Jurkat, Clone E6-1 (cell line): ENCODE measurements around the gene WDR91. TPM values are rescaled to one million over a fixed set of nuclear protein-coding genes. Genes with fewer than 3 reads are reported as not detected.

Experiments used
- DNase-seq: peaks from one replicate; pipeline ENCODE4 v3.0.0-alpha.2; 2011; ENCODE audit warnings: low read depth, low spot score
- H3K4me3 ChIP-seq: 2 replicates; pipeline ENCODE4 v1.5.1; 2011; ENCODE audit warnings: mild to moderate bottlenecking, low read length, control low read depth, moderate library complexity
- polyA plus RNA-seq: library from polyadenylated mRNA; unstranded; fragments of >200 nt; gene quantifications from one replicate; pipeline ENCODE4 v1.2.1, GENCODE V29; 2012; ENCODE audit warnings: missing spikeins; ENCODE audit not compliant: insufficient read length, insufficient read depth

WDR91 gene
- 16.3 TPM for polyA plus RNA-seq

DNA sequence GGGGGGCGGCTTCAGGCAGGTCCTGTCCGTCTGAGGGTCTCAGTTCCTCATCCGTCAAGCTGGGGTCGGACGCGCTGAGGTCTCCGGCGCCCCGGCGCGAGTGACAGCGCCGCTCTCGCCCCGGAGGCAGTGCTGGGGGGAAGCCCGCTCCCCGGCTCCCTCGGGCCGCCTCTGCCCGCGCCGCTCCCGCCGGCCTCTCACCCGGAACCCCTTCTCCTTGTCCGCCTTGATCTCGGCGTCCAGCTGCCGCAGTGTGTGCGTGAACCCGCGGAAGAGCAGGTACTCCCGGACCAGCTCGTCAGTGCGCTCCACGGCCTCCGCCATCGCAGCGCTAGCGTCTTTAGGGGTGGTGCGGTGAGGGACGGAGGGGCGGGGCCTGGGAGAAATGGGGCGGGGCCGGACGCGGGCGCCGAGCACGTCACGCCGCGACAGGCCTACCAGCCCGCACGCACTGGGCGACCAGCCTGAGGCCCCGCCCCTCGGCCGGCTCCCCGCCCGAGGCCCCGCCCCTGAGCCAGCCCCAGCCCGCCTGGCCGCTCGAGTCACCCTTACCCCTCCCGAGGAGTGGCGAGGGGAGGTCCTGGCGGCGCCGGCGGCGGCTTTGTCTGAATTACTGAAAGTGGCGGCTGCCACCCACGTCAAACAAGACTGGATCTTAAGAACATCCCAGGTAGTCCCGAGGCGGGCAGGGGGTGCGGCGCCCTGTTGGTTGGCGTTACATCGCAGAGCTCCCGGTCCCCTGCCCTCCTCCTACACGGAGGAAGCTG is at the start of gene WDR91:
WDR91 (minus strand) TSS at position 348 of the 767 bp plus-strand sequence; CDS start at position 324, 24 bp downstream.
- peak within 1 kb of the TSS; percentile 79 for H3K4me3 ChIP-seq
- DNase-seq, result peak; percentile 79

DNA sequence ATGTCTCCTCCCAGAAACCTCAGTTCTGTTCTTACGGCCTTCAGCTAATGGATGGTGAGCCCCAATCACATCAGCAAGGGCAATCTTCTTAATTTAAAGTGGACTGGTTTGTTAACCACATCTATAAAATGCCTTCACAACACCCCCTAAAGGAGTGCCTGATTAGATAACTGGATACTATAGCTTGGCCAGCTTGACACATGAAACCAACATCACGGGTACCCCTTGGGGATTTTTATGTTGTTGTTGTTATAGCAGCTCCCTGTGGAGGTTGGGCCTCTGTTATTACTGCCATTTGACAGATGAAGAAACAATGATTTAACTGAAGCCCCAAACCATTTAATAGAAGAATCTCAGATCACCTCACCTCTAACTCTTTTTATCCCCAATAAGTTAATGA is 49.1 kb upstream of the WDR91 start:
- H3K4me3 ChIP-seq, result no peak overlapping the region
- no peak for DNase-seq

DNA sequence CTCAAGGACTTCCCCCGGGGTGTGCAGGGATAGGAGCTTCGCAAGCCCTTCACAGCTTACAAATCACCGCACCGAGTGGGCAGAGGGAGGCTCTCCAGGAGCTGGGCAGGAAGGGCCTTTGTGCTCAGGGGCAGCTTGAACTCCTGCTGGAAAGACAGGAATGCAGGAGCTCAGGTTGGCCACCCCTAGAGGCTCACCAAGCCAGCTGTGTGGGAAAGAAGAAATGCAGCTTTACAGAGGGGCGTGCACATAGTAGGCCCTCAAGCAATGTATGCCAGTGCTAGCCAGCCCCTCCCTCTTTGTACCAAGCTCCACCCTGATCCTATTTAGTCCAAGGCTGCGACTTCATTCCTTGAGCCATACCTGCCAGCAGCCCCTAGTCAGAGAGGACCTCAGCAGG is 48.4 kb upstream of the WDR91 start:
- H3K4me3 ChIP-seq, result no peak overlapping the region
- DNase-seq, result no peak

DNA sequence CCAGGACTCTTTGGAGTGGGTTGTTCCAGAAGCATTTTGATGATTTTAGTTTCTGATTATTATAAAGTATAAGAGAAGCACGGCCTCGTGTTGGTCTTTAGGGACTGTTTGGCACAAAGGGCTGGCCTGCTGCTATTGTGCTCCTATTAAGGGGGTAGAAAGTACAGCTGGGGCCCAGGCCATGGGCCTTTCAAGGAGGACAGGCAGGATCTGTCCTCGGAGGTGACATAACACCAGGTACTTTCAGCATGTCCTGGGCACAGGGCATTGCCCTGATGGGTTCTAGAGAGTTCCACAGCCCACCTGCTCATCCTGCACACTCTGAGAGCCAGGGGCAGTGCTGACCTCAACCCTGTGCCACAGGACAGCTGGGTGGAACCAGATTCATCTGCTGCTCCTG is 47.3 kb upstream of the WDR91 start:
- H3K4me3 ChIP-seq, result no peak overlapping the region
- DNase-seq, result no peak

DNA sequence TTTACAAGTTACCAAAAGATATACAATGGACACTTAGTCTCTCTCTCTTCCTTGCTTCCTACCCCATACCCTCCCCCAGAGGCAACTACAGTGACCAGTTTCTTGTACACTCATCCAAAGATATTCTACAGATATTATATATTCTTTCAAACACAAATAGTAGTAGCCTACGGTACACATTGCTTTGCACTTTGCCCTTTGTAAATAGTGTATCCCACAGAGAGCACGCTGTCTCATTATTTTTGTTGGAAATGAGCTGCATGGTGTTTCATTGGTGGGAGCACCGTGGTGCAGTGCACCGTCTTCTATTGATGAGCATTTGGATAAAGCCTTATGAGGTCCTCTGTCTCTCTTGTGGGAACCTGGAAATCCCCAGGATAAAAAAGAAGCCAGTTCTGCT is 46.5 kb upstream of the WDR91 start:
- H3K4me3 ChIP-seq, result no peak overlapping the region
- no peak for DNase-seq

DNA sequence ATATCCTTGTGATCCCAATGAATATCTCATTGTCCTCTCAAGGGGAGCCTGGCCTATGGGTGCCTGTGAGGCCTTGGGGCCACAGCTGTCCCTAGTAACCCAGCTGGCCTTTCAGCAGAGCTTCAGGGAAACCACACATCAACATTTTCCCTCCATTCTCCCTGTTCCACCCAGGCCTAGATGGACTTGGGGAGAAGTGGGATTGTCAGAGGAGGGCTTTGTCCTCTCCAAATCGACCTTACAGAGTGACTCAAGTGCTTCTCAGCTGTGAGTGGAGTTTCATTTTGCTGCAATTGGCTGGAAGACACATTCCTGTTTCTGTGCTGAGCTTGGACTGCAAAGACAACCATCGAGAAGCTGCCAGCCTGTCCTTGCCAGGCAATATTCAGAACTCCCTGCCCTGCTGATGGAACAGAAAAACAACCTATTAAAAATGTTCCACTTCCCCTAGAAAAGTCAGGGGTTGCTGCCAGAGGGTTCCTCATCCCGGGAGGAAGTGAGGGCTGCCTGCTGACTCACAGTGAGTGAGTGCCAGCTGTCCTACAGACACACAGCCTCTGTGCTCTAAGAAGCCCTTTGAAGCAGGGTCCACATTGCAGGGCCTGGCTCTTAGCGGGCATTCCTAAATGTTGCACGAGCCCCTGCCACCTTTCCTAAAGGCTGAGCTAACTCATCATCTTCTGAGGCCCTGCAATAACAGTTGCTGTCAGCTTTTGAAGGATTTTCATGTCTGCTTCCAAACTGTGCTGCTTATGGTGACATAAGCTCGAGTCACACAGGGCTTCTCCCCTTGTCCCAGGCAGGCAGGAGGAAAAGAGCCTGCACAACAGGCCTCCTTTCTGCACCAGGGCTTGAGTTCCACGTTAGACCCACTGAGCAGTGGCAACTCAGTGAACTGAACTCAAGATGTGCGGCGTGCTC is 42.8 kb upstream of the WDR91 start:
- no peak overlapping the region for H3K4me3 ChIP-seq
- no peak for DNase-seq

DNA sequence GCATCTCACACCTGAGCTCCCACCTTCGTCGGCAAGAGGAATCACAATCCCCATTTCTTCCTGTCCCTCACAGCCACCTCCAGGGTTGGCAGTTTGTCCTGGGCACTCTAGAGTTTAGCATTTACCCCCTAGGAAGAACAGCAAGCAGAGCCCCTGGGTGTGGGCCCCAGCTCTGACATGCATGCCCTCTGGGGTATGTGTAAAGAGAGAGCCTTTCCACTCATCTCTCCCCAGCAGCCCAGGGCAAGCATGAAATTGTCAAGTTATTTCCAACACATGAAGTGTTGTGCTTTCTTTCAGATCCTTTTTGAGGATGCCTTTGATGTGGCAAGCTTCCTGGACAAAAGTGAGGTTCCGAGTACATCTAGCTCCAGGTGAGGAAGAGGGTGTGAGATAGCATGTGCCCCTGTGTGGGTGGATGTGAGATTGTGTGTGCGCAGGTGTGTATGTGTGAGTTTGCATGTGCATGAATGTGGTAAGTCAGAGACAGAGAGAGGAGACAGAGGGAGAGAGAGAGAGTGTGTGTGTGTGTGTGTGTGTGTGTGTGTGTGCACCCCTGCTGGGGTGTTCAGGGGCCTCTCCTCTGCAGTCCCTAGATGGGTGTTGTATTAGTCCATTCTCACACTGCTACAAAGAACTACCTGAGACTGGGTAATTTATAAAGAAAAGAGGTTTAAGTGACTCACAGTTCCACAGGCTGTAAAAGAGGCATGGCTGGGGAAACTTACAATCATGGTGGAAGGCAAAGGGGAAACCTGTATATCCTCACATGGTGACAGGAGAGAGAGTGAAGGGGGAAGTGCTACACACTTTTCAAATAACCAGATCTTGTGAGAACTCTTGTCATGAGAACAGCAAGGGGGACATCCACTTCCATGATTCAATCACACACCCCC is 40.4 kb upstream of the WDR91 start:
- DNase-seq, result no peak
- H3K4me3 ChIP-seq, result no peak overlapping the region

DNA sequence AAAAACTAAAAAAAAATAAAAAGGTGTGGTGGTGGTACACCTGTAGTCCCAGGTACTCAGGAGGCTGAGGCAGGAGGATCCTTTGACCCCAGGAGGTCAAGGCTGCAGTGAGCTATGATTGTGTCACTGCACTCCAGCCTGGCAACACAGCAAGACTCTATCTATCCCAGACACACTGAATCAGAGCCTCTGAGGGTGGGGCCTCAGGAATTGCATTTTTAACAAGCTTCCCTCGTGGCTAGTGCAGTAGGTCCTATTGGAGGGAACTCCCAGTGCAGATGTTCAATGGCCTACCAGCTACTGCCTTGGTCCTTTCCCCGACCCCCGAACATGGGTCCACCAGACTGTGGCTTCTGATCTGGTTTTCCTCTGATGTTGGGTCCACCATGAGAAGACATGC is 37.2 kb upstream of the WDR91 start:
- H3K4me3 ChIP-seq, result no peak overlapping the region
- DNase-seq, result no peak

DNA sequence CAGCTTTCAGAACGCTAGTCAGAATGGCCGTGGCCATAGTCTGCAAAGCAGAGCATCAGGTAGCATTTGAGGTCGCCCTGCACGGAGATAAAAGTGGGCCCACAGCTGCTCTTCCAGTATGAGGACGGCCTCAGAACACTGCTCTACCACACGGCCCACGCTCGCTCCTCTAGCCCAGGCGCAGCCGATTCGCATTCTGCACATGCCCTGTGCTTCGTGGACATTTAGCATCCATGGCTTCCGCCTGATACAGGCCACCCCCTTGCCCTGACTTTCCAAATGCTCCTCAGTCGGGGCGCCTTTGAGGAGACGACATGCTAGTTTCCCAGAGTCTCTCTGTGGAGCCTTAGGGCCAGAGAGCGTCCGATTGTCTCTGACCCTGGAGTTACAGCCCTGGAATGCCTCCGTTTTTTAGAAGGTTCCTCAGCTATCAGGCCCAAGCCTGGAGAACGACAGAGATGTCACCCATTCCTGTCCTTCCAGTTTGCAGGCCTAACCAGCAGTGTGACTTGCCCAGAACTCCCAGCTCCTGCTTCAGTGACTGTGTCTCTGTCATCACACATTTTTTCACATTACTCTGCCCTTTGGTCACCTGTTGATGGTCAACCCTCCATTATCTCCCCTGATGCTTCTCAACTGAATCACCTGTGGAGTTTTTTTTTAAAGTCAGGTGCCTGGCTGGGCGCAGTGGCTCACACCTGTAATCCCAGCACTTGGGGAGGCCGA is 36.6 kb upstream of the WDR91 start:
- no peak overlapping the region for H3K4me3 ChIP-seq
- no peak for DNase-seq

DNA sequence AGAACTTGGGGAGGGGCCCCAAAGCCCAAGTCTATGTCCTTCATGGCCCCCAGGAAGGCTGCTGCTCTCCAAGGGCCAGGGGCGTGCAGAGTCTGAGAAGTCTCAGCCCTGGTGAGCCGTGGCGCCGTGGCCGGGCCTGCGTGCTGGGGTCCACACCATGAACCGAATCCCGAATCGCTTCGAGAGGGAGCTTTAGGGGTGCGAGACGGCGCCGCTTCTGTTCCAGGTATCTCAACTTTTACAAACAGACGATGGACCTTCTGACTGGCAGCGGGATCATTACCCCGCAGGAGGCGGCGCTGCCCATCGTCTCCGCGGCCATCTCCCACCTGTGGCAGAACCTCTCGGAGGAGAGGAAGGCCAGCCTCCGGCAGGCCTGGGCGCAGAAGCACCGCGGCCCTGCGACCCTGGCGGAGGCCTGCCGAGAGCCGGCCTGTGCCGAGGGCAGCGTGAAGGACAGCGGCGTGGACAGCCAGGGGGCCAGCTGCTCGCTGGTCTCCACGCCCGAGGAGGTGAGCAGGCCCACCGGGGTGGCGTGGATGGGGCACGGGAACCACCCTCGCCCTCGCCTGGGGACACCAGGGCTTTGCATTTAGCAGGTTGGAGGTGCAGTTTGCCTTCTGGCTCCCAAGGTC is 35.0 kb upstream of the WDR91 start:
- no peak overlapping the region for H3K4me3 ChIP-seq
- DNase-seq, result no peak

DNA sequence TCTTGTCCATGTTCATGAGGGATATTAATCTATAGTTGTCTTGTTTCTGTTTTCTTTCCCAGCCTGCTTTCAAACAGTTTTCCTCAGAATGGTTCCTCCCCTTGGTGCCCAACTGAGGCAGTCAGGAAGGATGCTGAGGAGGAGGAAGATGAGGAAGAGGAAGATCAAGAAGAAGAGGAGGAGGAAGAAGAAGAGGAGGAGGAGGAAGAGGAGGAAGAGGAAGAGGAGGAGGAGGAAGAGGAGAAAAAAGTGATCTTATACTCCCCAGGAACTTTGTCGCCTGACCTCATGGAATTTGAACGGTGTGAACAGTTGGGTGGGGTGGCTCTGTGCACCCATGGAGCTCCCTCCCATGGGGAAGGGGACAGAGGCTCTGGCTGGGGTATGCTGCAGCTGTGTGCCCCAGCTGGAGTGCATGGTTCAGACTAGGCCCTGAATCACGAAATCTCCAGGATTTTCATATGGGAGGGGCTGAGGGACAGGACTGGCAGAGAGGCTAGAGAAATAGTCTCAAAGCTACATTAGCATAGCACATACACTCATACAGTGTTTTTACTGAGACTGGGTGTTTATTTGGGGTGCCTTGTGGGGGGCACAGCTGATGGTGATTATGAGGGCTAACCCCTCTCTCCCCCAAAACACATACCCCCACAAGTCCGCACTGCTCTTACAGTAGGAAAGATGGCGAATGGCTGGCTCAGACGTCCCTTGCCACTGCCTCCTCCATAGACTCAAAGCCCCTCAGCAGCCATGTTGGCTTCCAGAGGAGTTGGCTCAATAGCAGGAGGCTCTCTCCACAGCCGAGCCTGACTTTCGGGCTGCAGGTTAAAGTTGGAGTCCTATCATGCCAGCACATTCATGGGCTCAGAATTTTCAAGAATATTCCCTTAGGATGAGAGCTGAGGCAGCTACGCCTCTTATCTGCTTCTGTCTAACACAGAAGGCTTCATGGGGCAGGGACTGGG is 34.2 kb upstream of the WDR91 start:
- no peak for DNase-seq
- H3K4me3 ChIP-seq, result no peak overlapping the region

DNA sequence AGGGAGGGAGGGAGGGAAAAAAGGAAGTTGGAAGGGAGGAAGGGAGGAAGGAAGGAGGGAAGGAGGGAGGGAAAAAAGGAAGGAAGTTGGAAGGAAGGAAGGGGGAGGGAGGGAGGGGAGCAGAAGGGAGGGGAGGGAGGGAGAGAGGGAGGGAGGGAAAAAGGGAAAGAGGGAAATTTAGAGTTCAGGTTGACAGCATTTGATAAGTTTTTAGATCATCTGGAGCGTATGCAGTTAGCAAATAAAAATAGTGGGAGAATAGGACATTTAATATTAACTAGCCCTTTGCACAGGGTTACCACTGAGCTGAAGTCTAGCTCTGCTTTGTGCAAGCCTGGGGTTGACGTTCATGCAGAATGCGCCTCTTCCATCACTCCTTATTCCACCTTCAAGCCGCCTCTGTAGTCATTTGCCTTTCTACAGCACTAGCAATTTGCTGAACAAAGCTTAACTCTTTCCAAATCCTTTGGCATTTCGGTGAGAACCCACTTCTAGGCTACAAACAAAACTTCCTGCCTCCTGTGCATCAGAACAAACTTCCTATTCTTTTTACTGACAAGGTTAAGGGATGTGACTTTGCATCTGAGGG is 30.9 kb upstream of the WDR91 start:
- DNase-seq, result no peak
- H3K4me3 ChIP-seq, result no peak overlapping the region

DNA sequence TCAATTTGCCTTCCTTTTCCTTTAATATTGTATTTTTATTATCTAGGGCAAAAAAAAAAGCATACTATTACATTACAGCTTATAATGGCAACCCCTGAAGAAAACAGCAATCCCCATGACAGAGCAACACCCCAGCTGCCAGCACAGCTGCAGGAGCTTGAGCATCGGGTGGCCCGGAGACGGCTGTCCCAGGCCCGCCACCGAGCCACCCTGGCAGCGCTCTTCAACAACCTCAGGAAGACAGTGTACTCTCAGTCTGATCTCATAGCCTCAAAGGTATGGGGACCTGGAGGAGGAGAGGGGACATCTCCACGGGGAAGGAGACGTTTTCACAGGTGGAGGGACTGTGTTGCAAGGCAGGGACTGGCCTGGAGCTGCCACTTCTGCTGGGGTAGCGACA is 29.1 kb upstream of the WDR91 start:
- H3K4me3 ChIP-seq, result no peak overlapping the region
- DNase-seq, result no peak

DNA sequence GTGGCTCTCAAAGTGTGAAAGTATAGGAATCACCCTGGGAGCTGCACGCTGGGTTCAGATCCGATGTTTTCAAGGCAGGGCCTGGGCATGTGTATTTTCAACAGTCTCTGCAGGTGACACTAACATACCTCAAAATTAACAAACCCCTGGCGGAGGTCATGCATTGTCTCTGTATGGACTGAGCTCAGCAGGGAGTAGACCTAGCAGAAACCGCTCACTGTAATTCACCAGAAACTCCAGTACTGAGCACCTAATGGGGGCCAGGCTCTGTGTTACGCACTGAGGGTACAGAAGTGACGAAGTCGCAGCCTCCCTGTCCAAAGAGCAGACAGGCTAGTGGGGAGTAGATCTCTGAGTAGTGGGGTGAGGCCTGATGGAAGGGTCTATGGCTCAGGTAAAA is 27.9 kb upstream of the WDR91 start:
- DNase-seq, result no peak

DNA sequence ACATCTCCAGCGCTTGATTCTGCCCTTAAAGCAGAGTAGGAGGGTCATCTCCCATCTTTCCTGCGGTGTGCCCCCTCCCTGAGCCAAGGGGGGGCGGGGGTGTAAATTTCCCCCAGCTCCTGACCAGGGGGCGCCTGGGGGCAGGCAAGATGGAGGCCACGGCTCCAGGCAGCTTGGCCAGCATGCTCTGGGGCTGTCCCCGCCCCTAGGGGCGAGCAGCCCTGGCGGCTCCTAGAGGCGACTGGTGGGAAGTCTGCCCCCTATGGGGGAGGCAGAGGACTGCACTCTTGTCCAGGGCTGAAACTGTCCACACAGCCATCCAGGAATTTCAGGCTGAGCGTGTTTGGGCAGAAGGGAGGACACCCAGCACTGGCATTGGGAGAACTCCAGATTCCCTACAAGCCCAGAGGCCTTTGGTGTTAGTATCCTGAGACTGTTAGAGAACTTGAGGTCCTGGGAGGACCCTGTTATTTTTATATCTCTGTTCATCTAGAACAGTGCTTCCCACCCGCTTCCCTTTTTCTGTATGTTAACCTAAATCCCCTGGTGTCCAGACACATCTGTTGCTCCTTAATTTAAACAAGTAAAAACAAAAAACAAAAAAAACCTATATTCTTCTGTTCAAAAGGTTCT is 26.9 kb upstream of the WDR91 start:
- H3K4me3 ChIP-seq, result no peak overlapping the region
- DNase-seq, result no peak

More for the DNA sequence above, 27.9 kb upstream of the WDR91 start:
- no peak overlapping the region for H3K4me3 ChIP-seq

DNA sequence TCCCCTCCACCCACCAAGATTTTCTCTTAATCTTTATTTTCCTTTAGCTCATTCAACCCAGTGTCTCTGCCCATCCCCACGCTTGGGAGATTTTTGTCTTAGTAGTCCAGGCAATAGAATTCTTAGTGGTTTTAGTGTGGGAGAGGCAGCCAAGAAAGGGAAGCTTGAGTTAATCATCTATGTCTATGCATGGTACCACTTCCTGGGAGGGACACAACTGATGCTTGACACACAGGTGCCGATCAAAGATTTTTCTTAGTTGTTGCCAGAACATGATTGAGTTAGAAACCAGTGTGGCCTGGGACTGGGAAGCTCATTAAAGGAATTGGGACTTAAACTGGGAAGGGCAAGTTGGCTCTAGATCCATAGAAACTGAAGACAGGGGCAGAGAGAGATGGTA is 25.4 kb upstream of the WDR91 start:
- DNase-seq, result peak; percentile 32
- H3K4me3 ChIP-seq, result no peak overlapping the region
